Adrenal gland (tissue), 5 donors: ENCODE data around the gene SLFN11.

Source experiments
- POLR2A ChIP-seq, 2 donors: fragments of 450-650 bp; IDR thresholded peaks; one replicate each; pipeline ENCODE4 v1.6.1; 2017; ENCODE audit warnings: antibody characterized with exemption in 2 of 2, mild to moderate bottlenecking in 2 of 2, moderate library complexity in 1 of 2
- TF ChIP-seq, protein P1 (sequence below), 6 experiments: fragments of 450-650 bp in 4 of 6; fragments of 200-600 bp in 2 of 6; sonication (generic) in 1 of 6; IDR thresholded peaks; 1 replicate in 5 of 6; 2 replicates in 1 of 6; pipeline versions ENCODE4 v1.5.1 to v1.8.0; 2016 to 2021; ENCODE audit warnings: antibody characterized with exemption in 6 of 6, mild to moderate bottlenecking in 2 of 6, moderate library complexity in 1 of 6
- donor health status: DM: no; HTN: no; CAD: no.

DNA sequence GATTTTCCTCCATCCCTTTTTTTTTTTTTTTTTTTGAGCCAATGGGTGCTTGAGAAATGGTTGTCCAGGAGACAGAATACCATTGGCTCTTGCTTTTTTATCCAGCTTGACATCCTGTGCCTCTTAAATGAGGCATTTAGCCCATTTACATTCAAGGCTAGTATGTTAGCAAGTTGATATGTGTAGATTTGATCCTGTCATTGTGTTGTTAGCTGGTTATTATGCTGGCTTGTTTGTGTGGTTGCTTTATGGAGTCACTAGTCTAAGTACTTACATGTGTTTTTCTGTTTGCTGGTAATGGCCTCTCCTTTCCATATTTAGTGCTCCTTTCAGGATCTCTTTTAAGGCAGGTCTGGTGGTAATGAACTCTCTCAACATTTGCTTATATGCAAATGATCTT, 14.1 kb upstream of the SLFN11 start:
- TF ChIP-seq, protein P1, sequence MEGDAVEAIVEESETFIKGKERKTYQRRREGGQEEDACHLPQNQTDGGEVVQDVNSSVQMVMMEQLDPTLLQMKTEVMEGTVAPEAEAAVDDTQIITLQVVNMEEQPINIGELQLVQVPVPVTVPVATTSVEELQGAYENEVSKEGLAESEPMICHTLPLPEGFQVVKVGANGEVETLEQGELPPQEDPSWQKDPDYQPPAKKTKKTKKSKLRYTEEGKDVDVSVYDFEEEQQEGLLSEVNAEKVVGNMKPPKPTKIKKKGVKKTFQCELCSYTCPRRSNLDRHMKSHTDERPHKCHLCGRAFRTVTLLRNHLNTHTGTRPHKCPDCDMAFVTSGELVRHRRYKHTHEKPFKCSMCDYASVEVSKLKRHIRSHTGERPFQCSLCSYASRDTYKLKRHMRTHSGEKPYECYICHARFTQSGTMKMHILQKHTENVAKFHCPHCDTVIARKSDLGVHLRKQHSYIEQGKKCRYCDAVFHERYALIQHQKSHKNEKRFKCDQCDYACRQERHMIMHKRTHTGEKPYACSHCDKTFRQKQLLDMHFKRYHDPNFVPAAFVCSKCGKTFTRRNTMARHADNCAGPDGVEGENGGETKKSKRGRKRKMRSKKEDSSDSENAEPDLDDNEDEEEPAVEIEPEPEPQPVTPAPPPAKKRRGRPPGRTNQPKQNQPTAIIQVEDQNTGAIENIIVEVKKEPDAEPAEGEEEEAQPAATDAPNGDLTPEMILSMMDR (IDR thresholded peaks at IDR 0.05) = no peak
- no peak for TF ChIP-seq POLR2A (IDR thresholded peaks at IDR 0.05)
